HFFc6 (cell line): ENCODE results near the gene TUBA3C. TPM values are rescaled to one million over a fixed set of nuclear protein-coding genes. Genes with fewer than 3 reads are reported as not detected.
"Not testable (repeated sequence)": the region's sequence is repeated elsewhere in the genome, so short reads cannot be mapped to it uniquely, and the experiment has no call there.

Experiments used
- DNase-seq: peaks from one replicate; pipeline ENCODE4 v3.0.0-alpha.2; 2018
- H3K27ac Mint-ChIP-seq: 2 replicates; pipeline ENCODE4 v1.8.0; 2020; ENCODE audit warnings: mild to moderate bottlenecking, mixed read lengths
- H3K27me3 Mint-ChIP-seq: 2 replicates; pipeline ENCODE4 v1.8.0; 2021; ENCODE audit warnings: mild to moderate bottlenecking, moderate library complexity, mixed read lengths; ENCODE audit not compliant: insufficient read depth
- H3K36me3 Mint-ChIP-seq: 2 replicates; pipeline ENCODE4 v1.8.0; 2021; ENCODE audit warnings: low read depth, mixed read lengths
- H3K4me1 Mint-ChIP-seq: 2 replicates; pipeline ENCODE4 v1.8.0; 2020; ENCODE audit warnings: low read depth, mixed read lengths
- H3K4me3 Mint-ChIP-seq: 2 replicates; pipeline ENCODE4 v1.8.0; 2020; ENCODE audit warnings: mild to moderate bottlenecking, moderate library complexity, mixed read lengths
- H3K9me3 Mint-ChIP-seq: 2 replicates; pipeline ENCODE4 v1.8.0; 2020; ENCODE audit warnings: mild to moderate bottlenecking, mixed read lengths
- CTCF ChIP-seq: fragments of 200-600 bp; sonication (generic); IDR thresholded peaks from 2 replicates; pipeline ENCODE4 v1.5.0; 2021; ENCODE audit warnings: antibody characterized with exemption, mild to moderate bottlenecking
- total RNA-seq, 6 experiments: library from RNA; stranded (reverse); fragmentation: NEBNext Ultra II Directional; extraction: Animal tissue kit (Norgen Biotek cat#: 25700); gene quantifications; 2 replicates in 1 of 6; 3 replicates in 5 of 6; pipeline ENCODE4 v1.2.3, GENCODE V29; 2021

The TUBA3C gene
- total RNA-seq, 6 experiments from 2014 or later: not detected

- no peaks in the 10 kb centered on the region for H3K27me3 Mint-ChIP-seq
- no peak for TF ChIP-seq CTCF
- H3K4me1 Mint-ChIP-seq: no peaks in the 10 kb centered on the region
- H3K4me3 Mint-ChIP-seq: no peak overlapping the region
- peaks cover 60% of the 10 kb centered on the region for H3K9me3 Mint-ChIP-seq
- H3K27ac Mint-ChIP-seq: no peak overlapping the region
- peaks cover 4% of the 10 kb centered on the region; the same call in 1 of the 2 replicates for H3K36me3 Mint-ChIP-seq
- DNase-seq: no peak
These were observed 2.6 kb downstream of the TUBA3C start for GRCh38 chr13:19178901-19179593.

GRCh38 chr13:19176981-19177776 lies 4.4 kb downstream of the TUBA3C start:
- not testable (repeated sequence) for H3K4me1 Mint-ChIP-seq, DNase-seq, H3K4me3 Mint-ChIP-seq, H3K36me3 Mint-ChIP-seq, H3K27me3 Mint-ChIP-seq, H3K27ac Mint-ChIP-seq
- H3K9me3 Mint-ChIP-seq: peaks cover 51% of the 10 kb centered on the region

GRCh38 chr13:19173752-19174151 lies 7.9 kb downstream of the TUBA3C start:
- Mint-ChIP-seq H3K27ac (no peak overlapping the region), H3K4me3 (no peak overlapping the region), H3K27me3 (no peaks in the 10 kb centered on the region), H3K4me1 (no peaks in the 10 kb centered on the region), H3K36me3 (peaks cover 4% of the 10 kb centered on the region; the same call in 1 of the 2 replicates), H3K9me3 (peaks cover 51% of the 10 kb centered on the region)
- no peak for DNase-seq
- no peak for TF ChIP-seq CTCF

- no peak overlapping the region for H3K4me3 Mint-ChIP-seq
- H3K4me1 Mint-ChIP-seq: no peaks in the 10 kb centered on the region
- no peaks in the 10 kb centered on the region for H3K27me3 Mint-ChIP-seq
- no peak for TF ChIP-seq CTCF
- H3K9me3 Mint-ChIP-seq: peaks cover 49% of the 10 kb centered on the region
- no peak for DNase-seq
- no peak overlapping the region for H3K27ac Mint-ChIP-seq
- peaks cover 4% of the 10 kb centered on the region; the same call in 1 of the 2 replicates for H3K36me3 Mint-ChIP-seq
These were observed 9.0 kb downstream of the TUBA3C start for GRCh38 chr13:19172647-19173030.

GRCh38 chr13:19172007-19172646 lies 9.5 kb downstream of the TUBA3C start:
- no peaks in the 10 kb centered on the region for H3K4me1 Mint-ChIP-seq
- H3K9me3 Mint-ChIP-seq: peaks cover 49% of the 10 kb centered on the region
- H3K4me3 Mint-ChIP-seq: no peak overlapping the region
- TF ChIP-seq CTCF: no peak
- no peak for DNase-seq
- H3K36me3 Mint-ChIP-seq: peaks cover 4% of the 10 kb centered on the region; the same call in 1 of the 2 replicates
- H3K27me3 Mint-ChIP-seq: no peaks in the 10 kb centered on the region
- H3K27ac Mint-ChIP-seq: no peak overlapping the region

- DNase-seq: no peak
- TF ChIP-seq CTCF: no peak
- Mint-ChIP-seq H3K27me3 (no peaks in the 10 kb centered on the region), H3K4me3 (no peak overlapping the region), H3K4me1 (no peaks in the 10 kb centered on the region), H3K36me3 (peaks cover 4% of the 10 kb centered on the region; the same call in 1 of the 2 replicates), H3K27ac (no peak overlapping the region), H3K9me3 (peaks cover 46% of the 10 kb centered on the region)
These were observed 10.1 kb downstream of the TUBA3C start for GRCh38 chr13:19171563-19171962.
